SH-SY5Y (cell line): ENCODE data around the gene HECW1.

Source experiments
- GATA2 ChIP-seq: IDR thresholded peaks from 2 replicates; pipeline ENCODE4 v1.6.1; 2011; ENCODE audit warnings: mild to moderate bottlenecking, low read depth, low read length
- GATA3 ChIP-seq: IDR thresholded peaks from 2 replicates; pipeline ENCODE4 v1.6.1; 2011; ENCODE audit warnings: low read depth, mild to moderate bottlenecking, low read length, moderate library complexity

DNA sequence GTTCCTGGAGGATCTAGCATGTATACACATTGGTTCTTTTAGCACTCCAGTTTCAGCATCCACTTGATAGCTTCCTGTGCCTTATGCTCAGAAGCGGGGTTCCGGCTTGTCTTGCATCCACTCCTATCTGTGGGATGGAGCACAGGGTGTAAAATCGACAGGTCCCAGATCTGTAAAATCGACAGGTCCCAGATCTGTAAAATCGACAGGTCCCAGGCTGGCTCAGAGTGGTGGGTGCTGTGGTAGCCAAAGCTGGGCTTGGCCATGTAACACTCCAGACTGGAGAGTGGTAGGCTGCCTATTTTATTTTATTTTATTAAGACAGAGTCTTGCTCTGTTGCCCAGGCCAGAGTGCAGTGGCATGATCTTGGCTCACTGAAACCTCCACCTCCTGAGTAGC, 30.3 kb downstream of the HECW1 start:
- TF ChIP-seq GATA2 (no peak), GATA3 (no peak)
